Kidney capillary endothelial cell (primary cell): ENCODE results near the gene RAP1GAP2.

Experiments used
- DNase-seq: peaks from one replicate; pipeline ENCODE4 v3.0.0-alpha.2; 2018; ENCODE audit warnings: low spot score

Gene RAP1GAP2

GRCh38 chr17:2853283-2854142, 57.3 kb downstream of the RAP1GAP2 start:
- DNase-seq: no peak

- DNase-seq: no peak
Measured at GRCh38 chr17:2854143-2855055, 58.2 kb downstream of the RAP1GAP2 start.

DNA sequence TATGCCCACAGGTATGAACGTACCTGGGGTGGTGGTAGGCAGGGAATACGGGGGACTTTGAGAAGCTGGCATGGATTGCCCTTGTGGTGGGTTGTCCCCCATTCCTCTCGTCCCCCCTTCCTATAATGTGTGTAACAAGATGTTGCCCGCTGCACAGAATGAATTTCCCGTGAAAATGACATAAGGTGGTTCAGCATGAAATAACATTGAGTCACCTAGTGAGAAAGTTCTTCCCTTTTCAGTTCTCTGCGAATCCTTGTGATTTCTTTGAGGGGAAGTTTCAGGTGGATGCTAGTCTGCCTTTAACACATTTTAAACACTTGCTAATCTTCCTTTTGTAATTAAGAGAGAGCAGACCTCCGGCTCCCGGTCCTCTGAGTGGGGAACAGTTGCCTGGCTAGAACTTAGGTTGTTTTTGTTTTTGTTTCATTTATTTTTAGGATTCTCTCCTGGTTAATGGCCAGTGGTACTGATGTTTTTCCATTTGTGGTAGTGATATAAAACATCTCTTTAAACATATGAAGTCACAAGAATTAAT, 58.9 kb downstream of the RAP1GAP2 start:
- DNase-seq: no peak

DNA sequence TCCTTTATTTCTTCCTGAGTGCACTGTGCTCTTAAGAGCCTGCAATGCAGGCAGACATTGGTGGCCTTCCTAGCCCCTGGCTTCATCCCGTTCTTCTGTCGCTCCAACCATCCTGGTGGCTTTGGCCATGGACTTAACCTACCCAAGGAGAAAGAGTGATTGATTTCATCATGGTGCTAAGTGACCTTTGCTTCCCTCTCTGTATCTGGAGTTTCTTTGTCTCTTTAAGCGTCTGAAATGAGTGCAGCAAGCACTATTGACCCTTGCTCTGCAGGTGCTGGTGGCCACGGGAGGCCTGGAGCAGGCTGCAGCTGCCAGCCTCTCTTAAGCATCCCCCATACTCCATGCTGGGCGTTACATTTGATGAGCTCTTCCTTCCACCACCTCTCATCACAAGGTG, 60.5 kb downstream of the RAP1GAP2 start:
- no peak for DNase-seq

DNA sequence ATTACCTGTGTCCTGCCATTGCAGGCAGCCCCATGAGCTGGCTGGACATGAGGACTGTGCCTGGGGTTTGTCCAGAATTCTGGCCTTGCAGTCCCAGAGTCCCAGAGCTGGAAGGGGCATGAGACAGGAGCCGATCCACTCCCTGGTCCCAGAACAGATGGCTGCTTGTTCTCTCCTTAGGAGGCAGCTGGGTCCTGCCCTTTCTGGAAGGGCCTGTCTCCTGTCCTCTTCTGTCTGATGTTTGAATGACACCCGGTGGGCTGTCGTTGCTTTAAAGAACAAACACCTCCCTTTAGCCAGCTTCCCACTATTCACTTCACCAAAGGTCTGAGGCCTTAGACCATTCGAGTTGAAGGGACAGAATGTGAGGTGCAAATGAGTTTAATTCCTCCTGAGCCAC, 63.8 kb downstream of the RAP1GAP2 start:
- no peak for DNase-seq

DNA sequence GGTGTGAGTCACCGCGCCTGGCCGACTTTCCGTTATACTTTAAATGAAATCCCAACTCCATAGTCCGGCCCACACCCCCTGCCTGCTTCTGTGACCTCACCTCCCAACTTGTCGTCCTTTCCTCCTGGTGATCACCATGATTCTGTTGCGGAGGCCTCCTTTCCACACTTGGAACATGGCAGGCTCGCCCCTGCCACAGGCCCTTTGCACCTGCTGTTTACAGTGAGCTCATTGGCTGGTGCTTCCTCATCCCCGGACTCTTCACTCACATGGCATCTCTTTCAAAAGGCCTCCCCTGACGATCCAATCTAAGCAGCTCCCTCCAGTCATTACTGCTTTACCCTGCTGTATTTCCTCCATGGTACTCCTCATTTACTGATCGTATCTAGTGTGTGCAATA, 64.6 kb downstream of the RAP1GAP2 start:
- DNase-seq: no peak

GRCh38 chr17:2862197-2862596, 66.0 kb downstream of the RAP1GAP2 start:
- DNase-seq: no peak

DNA sequence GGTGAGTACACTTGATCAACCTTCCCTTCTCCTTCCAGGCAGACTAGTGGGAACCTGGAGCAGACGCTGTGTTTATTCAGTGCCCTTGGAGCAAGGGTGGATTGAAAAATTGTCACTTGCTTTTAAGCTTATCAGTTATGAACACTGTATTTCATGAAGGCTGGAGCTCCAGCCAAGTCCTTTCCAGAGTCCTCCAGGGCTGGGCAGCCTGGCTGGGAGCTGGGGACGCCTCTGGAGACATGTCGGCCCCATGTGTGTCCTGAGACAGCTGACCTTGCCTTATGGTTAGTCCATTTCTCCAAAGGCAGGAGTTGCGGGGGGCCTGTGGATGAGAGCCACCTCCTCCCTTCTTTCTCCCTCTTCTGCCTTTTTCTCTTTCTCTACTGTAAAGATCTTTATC, 67.0 kb downstream of the RAP1GAP2 start:
- no peak for DNase-seq

GRCh38 chr17:2865228-2865627, 69.0 kb downstream of the RAP1GAP2 start:
- no peak for DNase-seq

DNA sequence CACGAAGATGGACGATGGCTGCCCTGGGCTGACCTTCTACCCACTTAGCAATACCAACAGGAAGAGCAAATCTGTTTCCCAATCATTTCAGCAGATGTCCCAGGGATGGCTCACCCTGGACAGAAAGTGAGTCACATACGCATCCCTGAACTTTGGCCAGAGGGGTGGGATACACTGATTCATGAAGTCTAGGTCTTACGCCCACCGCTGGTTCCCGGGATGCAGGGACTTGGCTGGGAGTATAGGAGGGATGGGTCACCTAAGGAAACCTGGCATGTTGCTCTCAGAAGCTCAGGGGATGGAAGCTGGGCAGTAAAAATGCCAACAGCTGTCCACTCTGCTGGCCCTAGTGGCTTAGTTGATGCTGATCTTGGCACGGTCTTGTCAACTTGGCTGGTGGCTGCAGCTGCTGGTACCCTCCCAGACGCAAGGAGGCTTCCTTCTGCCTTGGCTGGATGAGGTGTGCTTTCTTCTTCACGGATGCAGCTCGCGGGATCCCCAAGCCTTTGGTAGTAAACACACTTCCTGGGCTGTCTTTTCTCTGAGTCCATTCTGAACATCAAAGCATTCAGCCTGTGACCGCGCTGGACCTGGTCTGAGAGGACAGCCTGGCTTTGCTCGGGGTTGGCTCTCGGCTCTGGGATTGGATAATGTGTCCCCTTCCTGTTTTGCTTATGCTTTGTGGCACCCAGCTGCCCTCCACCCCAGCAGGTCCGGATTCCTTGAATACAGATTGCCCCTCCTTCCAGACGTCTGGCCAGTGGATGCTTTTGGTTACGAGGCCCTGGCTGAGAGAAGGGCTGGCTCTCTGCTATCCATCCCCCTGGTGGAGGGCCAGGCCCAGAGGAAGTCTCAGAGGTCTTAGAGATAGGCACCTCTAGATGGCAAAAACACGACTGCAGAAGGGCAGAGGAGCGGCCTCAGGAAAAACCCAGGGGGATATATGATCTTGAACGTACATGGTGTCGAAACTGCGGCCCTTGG, 71.5 kb downstream of the RAP1GAP2 start:
- no peak for DNase-seq

DNA sequence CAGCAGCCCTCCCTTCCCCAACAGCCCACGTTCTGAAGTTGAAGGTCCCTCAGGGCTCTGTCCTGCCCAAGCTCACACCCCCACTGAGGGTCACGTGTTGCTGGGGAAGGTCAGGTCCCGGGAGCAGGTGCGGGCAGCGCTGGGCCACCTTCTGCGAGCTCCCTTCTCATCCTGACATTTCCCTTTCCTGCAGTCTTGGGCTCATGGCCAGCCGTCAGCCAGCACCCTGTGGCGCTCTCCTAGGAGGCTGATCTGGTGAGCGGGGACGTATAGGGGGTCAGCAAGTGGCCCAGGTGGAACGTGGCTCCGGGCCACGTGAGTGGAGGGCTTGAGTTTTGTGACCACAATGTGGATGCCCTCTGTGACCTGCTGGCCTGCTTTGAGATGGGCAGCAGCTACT, 73.4 kb downstream of the RAP1GAP2 start:
- DNase-seq: no peak

GRCh38 chr17:2871205-2871604, 75.0 kb downstream of the RAP1GAP2 start:
- DNase-seq: no peak

DNA sequence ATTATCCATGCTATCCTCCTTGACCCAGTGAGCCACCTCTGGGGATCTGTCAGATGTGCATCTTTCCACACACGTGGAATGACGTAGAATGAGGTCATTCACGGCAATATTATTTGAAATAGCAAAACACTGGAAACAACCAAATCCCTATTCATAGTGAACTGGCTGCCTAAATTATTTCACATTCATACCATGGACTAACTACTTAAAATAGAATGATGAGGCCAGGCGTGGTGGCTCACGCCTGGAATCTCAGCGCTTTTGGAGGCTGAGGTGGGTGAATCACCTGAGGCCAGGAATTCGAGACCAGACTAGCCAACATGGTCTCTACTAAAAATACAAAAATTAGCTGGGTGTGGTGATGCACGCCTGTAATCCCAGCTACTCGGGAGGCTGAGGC, 75.5 kb downstream of the RAP1GAP2 start:
- DNase-seq: no peak

- no peak for DNase-seq
Measured at GRCh38 chr17:2872282-2872681, 76.0 kb downstream of the RAP1GAP2 start.

DNA sequence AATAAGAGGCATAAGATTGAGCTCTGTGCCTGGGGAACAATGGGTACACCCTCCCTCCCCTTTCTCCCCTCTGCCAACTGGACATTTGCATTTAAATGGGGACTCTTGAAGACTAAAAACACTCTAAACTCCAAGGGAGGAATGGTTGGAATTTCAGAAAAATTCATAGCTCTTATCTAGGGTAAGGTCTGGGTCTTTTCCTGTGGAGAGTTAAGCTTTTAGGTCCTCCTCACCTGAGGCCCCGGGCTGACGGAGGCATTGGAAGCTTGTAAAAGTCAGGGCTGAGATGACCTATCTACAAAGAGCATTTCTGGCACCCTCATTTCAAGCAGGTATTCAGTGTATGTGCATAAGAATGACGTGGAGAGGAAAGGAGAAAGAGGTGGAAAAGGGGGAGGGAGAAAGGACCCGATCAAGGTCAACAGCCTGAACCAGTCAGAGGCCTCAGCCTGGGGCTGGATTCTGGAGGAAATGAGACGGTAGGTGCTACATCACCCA, 78.0 kb downstream of the RAP1GAP2 start:
- no peak for DNase-seq

GRCh38 chr17:2875608-2876007, 79.4 kb downstream of the RAP1GAP2 start:
- no peak for DNase-seq

DNA sequence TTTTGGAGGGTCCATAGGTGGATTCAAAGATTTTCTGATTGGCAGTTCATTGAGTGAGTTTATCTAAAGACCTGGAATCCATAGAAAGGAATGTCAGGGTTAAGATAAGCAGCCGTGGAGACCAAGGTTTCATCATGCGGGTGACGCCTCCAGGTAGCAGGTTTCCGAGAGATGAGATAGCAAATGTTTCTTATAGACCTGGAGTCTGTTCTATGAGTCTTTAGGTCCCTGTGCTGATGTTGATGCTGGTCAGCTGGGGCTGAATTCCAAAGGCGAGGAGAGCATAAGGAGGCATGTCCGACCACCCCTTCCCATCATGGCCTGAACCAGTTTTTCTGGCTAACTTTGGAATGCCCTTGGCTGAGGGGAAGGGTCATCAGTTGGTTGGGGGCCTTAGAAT, 80.2 kb downstream of the RAP1GAP2 start:
- DNase-seq: no peak

GRCh38 chr17:2878751-2879254, 82.6 kb downstream of the RAP1GAP2 start:
- DNase-seq: no peak

- DNase-seq: no peak
Measured at GRCh38 chr17:2880050-2880449, 83.8 kb downstream of the RAP1GAP2 start.

DNA sequence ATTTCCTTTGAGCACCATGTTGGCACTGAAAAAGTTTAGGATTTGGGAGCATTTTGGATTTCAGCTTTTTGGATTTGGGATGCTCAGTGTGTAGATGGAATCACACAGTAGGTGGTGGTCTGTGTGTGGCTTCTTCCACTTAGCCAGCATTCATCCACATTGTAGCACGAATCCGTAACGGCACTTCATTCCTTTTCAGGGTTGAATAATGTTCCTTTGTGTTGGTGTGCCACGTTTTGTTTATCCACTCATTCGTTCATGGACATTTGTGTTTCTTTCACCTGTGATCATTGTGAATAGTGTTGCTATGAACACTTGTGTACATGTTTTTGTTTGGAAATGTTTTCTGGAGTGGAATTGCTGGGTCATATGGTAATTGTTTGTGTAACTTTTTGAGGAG, 85.1 kb downstream of the RAP1GAP2 start:
- no peak for DNase-seq

DNA sequence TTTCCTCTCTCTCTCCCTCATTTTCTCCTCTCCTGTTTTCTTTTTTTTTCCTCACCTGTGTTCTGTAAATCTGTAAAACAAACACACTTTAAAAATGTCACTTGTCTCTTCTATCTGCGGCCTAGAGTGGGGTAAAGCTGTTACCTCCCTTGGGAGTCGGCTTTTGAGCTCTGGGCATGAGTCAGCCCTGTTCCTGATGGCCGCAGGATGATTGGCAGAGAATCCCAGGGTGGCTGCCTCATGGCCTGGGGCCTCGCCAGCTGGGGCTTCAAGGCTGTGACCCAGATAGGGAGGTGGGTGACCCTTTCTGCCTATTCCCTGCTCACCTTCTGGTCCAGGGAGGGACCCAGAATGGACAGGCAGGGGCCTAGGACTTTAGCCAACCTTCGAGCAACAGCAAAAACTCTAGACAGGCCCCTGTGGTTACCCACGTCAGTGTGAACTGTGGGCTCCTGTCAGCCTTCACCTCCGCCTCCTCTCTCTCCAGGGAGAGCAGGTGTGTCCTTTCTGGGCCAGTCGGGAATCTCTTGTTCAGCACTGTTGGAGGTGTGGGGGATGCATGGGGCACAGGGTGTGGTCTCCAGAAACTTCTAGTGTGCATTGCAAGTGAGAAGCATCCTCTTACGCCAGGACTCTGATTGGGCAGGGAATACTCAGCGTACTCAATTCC, 87.4 kb downstream of the RAP1GAP2 start:
- DNase-seq: no peak
